Fibroblast of lung (primary cell): ENCODE measurements around the gene CAPNS2.

Source experiments
- CTCF ChIP-seq, 2 donors: IDR thresholded peaks in 1 of 2; conservative IDR thresholded peaks in 1 of 2; 1 replicate in 1 of 2; 2 replicates in 1 of 2; pipeline ENCODE4 v1.5.1; 2011 to 2012; ENCODE audit warnings: low read length in 2 of 2, control low read depth in 1 of 2, inconsistent platforms in 1 of 2, low read depth in 1 of 2, mild to moderate bottlenecking in 1 of 2
- EZH2 ChIP-seq: IDR thresholded peaks from 2 replicates; pipeline ENCODE4 v1.5.1; 2012; ENCODE audit warnings: low read length, control low read depth, mild to moderate bottlenecking; ENCODE audit errors: missing control alignments

GRCh38 chr16:55585631-55586030, 19.1 kb downstream of the CAPNS2 start:
- TF ChIP-seq CTCF (conservative IDR thresholded peaks at IDR 0.05 in 1 of 2, IDR thresholded peaks at IDR 0.05 in 1 of 2; ENCODE audit: low read depth in 1 of 2, low read length in 2 of 2): no peak
- no peak for TF ChIP-seq EZH2
